ENCODE data around the gene SUSD1.
A peak's percentile ranks its signal among the peaks of the same experiment; 100 is the strongest.
"Not testable (repeated sequence)": the region's sequence is repeated elsewhere in the genome, so short reads cannot be mapped to it uniquely, and the experiment has no call there.

Gene SUSD1

GRCh38 chr9:112174965-112175795 lies at the start of gene SUSD1:
Gene SUSD1, minus strand, starts transcription at chr9:112175297. Its CDS starts 62 bp downstream, at chr9:112175235.
- DNase-seq = peak; percentile 63

GRCh38 chr9:112224401-112225289 lies 49.5 kb upstream of the SUSD1 start:
- no peak for DNase-seq

GRCh38 chr9:112218908-112219307 lies 43.8 kb upstream of the SUSD1 start:
- DNase-seq = no peak

GRCh38 chr9:112212926-112213325 lies 37.8 kb upstream of the SUSD1 start:
- no peak for DNase-seq

GRCh38 chr9:112207451-112207850 lies 32.4 kb upstream of the SUSD1 start:
- no peak for DNase-seq

GRCh38 chr9:112203536-112203935 lies 28.4 kb upstream of the SUSD1 start:
- DNase-seq = no peak

- DNase-seq = no peak
These were observed 25.6 kb upstream of the SUSD1 start for GRCh38 chr9:112200711-112201110.

GRCh38 chr9:112198646-112199045 lies 23.5 kb upstream of the SUSD1 start:
- DNase-seq = no peak

- DNase-seq = no peak
These were observed 19.9 kb upstream of the SUSD1 start for GRCh38 chr9:112194969-112195431.

- peak; percentile 57 for DNase-seq
These were observed 18.6 kb upstream of the SUSD1 start for GRCh38 chr9:112193572-112194288.

GRCh38 chr9:112190320-112190719 lies 15.2 kb upstream of the SUSD1 start:
- not testable (repeated sequence) for DNase-seq

GRCh38 chr9:112188884-112189283 lies 13.8 kb upstream of the SUSD1 start:
- DNase-seq = no peak

GRCh38 chr9:112187404-112187803 lies 12.3 kb upstream of the SUSD1 start:
- DNase-seq = no peak

- no peak for DNase-seq
These were observed 11.6 kb upstream of the SUSD1 start for GRCh38 chr9:112186695-112187094.

GRCh38 chr9:112184946-112185345 lies 9.8 kb upstream of the SUSD1 start:
- DNase-seq = no peak

- DNase-seq = no peak
These were observed 9.1 kb upstream of the SUSD1 start for GRCh38 chr9:112184221-112184620.

- no peak for DNase-seq
These were observed 5.3 kb upstream of the SUSD1 start for GRCh38 chr9:112180387-112180881.

- DNase-seq = no peak
These were observed 4.7 kb upstream of the SUSD1 start for GRCh38 chr9:112179816-112180215.

GRCh38 chr9:112176524-112176923 lies 1.4 kb upstream of the SUSD1 start:
- no peak for DNase-seq

- DNase-seq = no peak
These were observed 759 bp upstream of the SUSD1 start for GRCh38 chr9:112175796-112176315.

- peak; percentile 45 for DNase-seq
These were observed 704 bp downstream of the SUSD1 start for GRCh38 chr9:112174222-112174964.
